Measurements from ENCODE around the gene SAFB.

DNA sequence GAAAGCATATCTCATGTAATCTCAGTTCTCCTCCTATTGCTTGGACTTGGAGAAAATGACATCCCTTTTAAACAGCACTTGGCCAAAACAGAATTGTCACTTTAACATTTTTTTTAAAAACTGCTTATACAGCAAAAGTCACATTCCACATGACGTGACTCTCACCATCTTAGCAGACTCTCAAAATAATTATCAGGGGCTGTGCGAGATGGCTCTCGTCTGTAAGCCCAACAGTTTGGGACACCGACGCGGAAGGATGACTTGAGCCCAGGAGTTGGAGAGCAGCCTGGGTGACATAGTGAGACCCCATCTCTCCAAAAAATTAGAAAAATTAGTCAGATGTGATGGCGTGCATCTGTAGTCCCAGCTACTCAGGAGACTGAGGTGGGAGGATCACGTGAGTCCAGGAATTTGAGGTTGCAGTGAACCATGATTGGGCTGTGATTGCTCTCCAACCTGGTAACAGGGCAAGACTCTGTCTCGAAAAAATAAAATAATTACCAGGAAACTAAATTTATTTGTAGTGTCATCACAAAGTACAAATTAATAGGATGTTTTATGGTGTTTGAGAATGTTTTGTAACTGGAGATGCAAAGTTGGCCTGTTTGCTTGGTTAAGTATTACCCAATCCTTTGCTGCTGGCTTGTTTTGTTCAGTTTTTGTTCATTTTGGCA lies 8.8 kb downstream of the SAFB start:
- TF ChIP-seq, protein P1, sequence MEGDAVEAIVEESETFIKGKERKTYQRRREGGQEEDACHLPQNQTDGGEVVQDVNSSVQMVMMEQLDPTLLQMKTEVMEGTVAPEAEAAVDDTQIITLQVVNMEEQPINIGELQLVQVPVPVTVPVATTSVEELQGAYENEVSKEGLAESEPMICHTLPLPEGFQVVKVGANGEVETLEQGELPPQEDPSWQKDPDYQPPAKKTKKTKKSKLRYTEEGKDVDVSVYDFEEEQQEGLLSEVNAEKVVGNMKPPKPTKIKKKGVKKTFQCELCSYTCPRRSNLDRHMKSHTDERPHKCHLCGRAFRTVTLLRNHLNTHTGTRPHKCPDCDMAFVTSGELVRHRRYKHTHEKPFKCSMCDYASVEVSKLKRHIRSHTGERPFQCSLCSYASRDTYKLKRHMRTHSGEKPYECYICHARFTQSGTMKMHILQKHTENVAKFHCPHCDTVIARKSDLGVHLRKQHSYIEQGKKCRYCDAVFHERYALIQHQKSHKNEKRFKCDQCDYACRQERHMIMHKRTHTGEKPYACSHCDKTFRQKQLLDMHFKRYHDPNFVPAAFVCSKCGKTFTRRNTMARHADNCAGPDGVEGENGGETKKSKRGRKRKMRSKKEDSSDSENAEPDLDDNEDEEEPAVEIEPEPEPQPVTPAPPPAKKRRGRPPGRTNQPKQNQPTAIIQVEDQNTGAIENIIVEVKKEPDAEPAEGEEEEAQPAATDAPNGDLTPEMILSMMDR (IDR thresholded peaks at IDR 0.05 in 2 of 3, conservative IDR thresholded peaks at IDR 0.05 in 1 of 3; ENCODE audit: borderline replicate concordance in 1 of 3, insufficient read depth in 1 of 3, low read depth in 2 of 3, low read length in 2 of 3) = no peak
- TF ChIP-seq RAD21 (IDR thresholded peaks at IDR 0.05; ENCODE audit: low read depth) = no peak
- TF ChIP-seq POLR2AphosphoS5 (IDR thresholded peaks at IDR 0.05; ENCODE audit: low read depth, low read length) = no peak
- TF ChIP-seq POLR2A (IDR thresholded peaks at IDR 0.05; ENCODE audit: borderline replicate concordance, extremely low read depth, insufficient read depth, insufficient read length) = no peak
- no peak for TF ChIP-seq ZBTB33 (IDR thresholded peaks at IDR 0.05; ENCODE audit: extremely low read depth, insufficient replicate concordance, low read length)
- no peak for TF ChIP-seq JUND (IDR thresholded peaks at IDR 0.05)
- TF ChIP-seq FOSL1 (IDR thresholded peaks at IDR 0.05; ENCODE audit: low read depth) = no peak
- no peak for TF ChIP-seq CEBPB (IDR thresholded peaks at IDR 0.05; ENCODE audit: low read depth)
- no peak for TF ChIP-seq EZH2phosphoT487 (IDR thresholded peaks at IDR 0.05; ENCODE audit: borderline replicate concordance)
